HG03520 (cell line): ENCODE results near the gene DDIT4.

Experiments
- ATAC-seq: cut with Tn5 transposase; IDR thresholded peaks from one replicate; pipeline ENCODE4 v1.9.1; 2021; ENCODE audit warnings: mild to moderate bottlenecking, moderate library complexity; ENCODE audit not compliant: unreplicated experiment

DDIT4 gene

GRCh38 chr10:72315611-72316385 lies 42.1 kb downstream of the DDIT4 start:
- no peak for ATAC-seq

DNA sequence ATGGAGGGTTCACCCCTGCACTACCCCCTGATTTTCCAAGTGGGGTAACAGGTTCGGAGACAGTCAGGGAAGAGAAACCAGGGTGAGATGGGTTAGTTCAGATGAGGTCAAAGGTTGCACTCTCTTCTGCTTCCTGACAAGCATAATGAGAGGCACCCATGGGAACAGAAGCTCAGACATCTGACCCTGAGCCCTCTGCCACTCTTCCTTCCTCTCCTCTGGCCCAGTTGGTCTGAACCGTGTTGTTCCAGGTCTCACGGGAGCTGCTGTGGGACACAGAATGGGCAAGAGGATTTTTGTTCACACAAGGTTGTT lies 42.6 kb downstream of the DDIT4 start:
- no peak for ATAC-seq

- no peak for ATAC-seq
These were observed 43.2 kb downstream of the DDIT4 start for GRCh38 chr10:72316748-72317435.

DNA sequence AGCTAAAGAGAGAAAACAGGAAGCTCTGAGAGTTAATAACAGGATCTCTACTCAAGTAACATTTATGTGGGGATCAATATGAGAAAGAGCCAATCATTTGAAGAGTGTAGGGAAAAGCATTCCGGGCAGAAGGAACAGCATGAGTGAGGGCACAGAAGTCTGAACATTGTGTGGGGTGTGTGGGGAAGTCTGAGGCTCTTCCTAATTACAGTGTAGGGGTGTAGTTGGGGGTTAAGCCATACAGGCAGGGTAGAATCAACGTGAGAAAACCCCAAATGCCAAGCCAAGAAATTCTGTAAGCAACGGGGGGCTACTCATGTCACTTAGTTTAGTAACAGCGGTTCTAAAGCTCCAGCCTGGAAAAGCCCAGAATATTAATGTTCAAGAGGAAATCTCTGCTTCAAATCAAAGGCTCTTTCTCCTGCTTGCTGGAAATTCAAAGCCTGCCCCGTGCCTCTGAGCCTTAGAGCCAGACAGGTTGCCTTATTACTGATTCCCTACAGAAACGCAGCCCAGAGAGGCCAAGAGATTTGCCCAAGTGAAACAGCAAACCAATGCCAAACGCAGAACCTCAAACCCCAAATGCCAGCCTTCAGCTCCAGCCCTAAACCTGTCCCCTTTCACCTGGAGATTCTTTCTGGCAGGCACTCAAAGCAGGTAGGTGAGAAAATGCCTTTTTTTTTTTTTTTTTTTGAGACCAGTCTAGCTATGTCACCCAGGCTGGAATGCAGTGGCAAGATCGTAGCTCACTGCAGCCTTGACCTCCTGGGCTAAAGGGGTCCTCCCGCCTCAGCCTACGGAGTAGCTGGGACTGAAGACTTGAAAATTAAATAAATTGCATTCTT lies 44.9 kb downstream of the DDIT4 start:
- no peak for ATAC-seq

DNA sequence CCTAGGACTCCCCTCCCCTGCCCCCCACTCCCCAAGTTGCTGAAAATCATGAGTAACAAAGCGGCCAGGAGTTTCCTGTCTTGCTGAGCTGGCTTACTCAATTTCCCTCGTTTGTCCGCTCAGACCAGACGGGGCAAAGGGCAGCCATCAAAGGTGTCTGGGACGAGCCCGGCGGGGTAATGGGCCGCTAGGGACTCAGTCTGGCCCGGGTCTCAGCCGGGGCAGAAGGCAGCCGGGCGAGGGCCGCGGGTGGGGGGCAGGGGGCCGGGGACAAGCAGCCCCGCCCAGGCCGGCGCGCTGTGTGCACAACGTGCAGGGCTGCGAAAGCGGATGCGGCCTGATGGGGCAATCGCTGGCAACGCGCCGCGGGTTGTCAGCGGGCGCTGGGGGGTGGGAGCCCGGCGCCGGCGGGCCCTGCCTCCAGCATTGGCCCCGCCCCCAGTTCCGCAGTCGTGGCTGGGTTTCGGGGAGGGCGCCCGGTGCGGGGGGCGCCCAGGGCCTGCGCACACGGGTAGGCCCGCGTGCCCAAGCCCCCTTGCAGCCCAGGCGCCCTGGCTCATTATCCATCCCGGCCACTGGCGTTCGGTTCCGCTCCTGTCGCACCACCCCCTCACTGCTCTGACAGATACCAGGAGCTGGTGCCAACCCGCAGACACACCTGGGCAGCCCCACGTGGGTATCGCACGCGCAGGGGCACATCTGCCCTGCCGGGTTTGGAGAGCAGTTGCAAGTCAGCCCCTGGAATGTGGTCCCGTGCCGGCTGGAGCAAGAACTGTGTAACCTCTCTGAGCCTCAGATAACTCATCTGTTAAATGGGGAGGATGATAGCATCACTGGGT lies 45.9 kb downstream of the DDIT4 start:
- peak; percentile 44 for ATAC-seq

DNA sequence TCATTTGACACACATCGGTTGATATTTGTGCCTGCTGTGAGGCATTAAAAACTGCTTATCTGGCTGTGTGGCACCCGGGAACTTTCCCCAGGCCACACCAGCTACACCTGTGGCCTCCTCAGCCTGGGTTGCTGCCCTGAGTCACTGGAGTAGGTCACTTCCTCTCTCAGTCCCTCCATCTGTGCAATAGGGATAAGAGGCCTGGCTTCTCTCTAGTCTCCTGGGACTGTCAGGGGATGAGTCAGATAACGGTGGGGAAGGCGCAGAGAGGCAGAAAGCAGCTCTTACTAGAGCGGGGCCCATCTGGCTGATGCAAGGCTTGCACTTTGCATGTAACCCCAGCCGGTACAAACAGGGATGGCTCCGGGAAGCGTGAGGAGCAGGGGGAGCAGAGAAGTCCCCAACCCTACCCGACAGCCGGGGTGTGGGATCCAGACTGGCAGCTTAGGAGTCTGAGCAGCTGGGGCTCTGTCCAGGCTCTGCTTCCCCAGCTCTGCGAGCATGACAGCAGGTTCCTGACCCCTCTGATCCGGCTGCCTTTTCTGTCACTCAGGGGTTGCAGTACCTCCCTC lies 47.0 kb downstream of the DDIT4 start:
- peak; percentile 65 for ATAC-seq

DNA sequence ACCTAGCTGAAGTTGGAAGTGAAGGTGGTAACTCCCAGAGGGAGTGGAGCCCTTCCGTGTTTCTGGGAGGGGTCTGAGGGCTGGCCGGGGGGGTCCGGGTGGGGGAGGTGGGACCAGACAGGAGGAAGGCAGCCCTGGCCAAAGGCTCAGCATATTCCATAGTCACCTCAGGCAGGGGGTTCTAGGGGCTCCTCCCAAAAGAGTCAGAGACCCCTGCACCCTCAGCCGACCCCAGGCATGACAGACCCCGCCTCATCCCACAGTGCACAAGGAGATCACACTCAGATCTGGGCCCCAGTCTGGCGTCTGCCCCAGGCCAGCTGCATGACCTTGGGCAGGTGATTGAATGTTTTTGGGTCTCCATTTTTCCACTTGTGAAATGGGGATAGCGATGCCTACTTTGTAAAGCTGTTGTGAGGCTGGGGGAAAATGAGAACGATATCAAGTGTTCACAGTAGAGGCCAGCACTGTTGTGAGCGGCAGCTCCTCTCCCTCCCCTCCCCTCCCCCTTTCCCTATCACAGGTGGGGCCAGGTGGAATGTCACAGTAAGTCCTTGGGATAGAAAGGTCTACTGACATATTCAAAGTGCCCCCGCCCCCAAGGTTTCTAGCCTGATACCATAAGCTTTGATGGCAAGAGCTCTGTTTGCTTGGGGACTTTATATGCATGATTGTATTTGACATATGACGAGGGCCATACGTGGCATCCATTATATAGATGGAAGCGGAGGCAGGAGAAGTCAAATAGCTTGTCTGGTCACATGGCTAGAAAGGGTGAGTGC lies 47.7 kb downstream of the DDIT4 start:
- no peak for ATAC-seq

DNA sequence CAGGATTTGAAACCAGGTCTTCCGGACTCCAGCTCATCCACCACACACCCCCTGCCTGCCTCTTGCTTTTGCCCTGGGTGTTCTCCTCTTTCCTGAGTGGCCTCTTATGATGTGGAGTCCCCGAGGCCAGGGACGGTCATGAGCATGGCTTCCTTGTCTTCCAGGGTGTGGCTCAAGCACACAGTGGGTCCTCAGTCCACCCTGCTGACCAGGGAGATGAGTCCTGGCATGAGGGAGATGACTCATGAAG lies 48.2 kb downstream of the DDIT4 start:
- no peak for ATAC-seq

DNA sequence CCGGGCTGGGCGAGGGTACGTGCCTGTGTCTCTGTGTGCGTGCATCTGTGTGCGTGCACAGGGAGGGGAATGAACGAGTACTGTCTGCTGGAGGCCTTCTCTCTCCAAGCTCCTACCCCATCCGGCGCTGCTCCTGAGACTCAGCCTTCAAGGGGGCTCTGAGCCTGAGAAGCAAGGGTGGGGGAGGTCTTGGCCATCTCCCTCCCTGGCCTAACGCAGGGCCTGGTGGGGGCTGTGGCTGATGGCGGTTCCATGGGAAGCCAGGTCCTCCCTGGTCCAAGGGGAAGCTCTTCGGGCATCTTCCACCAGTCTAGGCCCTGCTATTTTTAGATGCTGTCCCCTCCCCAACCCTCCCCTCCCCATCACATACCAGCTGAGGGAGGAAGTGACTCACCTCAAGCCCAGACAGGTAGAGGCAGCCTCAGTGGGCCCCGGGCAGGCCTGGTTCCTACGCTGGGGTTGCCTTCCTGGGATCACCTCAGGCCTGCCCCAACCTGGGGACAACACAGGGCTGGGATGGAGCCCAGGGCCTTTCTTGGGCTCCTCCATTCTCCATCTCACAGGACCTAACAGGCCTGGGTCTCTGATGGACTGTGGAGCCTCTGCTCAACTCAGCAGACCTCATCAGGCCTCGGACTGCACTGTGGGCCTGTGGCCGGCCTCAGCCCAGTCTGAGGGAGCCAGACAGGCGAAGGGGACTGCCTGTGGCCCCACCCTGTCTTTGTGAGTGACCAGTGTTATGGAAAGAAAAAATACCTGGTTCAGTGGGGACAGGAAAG lies 48.7 kb downstream of the DDIT4 start:
- no peak for ATAC-seq

- ATAC-seq, result no peak
These were observed 49.5 kb downstream of the DDIT4 start for GRCh38 chr10:72323108-72323749.

- no peak for ATAC-seq
These were observed 50.1 kb downstream of the DDIT4 start for GRCh38 chr10:72323771-72324191.
